Measurements from ENCODE around the gene CDH15.

The CDH15 gene

GRCh38 chr16:89244754-89245153, 73.2 kb downstream of the CDH15 start:
- TF ChIP-seq CSDC2 (CRISPR knock-in tag; IDR thresholded peaks at IDR 0.05): no peak
- no peak for TF ChIP-seq RARB (CRISPR knock-in tag; IDR thresholded peaks at IDR 0.05)
- TF ChIP-seq, protein P1, sequence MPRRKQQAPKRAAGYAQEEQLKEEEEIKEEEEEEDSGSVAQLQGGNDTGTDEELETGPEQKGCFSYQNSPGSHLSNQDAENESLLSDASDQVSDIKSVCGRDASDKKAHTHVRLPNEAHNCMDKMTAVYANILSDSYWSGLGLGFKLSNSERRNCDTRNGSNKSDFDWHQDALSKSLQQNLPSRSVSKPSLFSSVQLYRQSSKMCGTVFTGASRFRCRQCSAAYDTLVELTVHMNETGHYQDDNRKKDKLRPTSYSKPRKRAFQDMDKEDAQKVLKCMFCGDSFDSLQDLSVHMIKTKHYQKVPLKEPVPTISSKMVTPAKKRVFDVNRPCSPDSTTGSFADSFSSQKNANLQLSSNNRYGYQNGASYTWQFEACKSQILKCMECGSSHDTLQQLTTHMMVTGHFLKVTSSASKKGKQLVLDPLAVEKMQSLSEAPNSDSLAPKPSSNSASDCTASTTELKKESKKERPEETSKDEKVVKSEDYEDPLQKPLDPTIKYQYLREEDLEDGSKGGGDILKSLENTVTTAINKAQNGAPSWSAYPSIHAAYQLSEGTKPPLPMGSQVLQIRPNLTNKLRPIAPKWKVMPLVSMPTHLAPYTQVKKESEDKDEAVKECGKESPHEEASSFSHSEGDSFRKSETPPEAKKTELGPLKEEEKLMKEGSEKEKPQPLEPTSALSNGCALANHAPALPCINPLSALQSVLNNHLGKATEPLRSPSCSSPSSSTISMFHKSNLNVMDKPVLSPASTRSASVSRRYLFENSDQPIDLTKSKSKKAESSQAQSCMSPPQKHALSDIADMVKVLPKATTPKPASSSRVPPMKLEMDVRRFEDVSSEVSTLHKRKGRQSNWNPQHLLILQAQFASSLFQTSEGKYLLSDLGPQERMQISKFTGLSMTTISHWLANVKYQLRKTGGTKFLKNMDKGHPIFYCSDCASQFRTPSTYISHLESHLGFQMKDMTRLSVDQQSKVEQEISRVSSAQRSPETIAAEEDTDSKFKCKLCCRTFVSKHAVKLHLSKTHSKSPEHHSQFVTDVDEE (CRISPR knock-in tag; IDR thresholded peaks at IDR 0.05): no peak
- no peak for TF ChIP-seq OSR1 (CRISPR knock-in tag; IDR thresholded peaks at IDR 0.05)
- TF ChIP-seq, protein P2, sequence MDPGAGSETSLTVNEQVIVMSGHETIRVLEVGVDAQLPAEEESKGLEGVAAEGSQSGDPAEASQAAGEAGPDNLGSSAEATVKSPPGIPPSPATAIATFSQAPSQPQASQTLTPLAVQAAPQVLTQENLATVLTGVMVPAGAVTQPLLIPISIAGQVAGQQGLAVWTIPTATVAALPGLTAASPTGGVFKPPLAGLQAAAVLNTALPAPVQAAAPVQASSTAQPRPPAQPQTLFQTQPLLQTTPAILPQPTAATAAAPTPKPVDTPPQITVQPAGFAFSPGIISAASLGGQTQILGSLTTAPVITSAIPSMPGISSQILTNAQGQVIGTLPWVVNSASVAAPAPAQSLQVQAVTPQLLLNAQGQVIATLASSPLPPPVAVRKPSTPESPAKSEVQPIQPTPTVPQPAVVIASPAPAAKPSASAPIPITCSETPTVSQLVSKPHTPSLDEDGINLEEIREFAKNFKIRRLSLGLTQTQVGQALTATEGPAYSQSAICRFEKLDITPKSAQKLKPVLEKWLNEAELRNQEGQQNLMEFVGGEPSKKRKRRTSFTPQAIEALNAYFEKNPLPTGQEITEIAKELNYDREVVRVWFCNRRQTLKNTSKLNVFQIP (CRISPR knock-in tag; IDR thresholded peaks at IDR 0.05; ENCODE audit: borderline replicate concordance, low read depth): no peak
- no peak for TF ChIP-seq ZNF8 (CRISPR knock-in tag; IDR thresholded peaks at IDR 0.05)
- ATAC-seq: no peak

Data from SK-N-SH treated with all-trans-retinoic acid at 6 μM for 48 hours (cell line).